ENCODE results near the gene RGS8.
A peak's percentile ranks its signal among the peaks of the same experiment; 100 is the strongest.

The RGS8 gene, protein sequence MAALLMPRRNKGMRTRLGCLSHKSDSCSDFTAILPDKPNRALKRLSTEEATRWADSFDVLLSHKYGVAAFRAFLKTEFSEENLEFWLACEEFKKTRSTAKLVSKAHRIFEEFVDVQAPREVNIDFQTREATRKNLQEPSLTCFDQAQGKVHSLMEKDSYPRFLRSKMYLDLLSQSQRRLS

DNA sequence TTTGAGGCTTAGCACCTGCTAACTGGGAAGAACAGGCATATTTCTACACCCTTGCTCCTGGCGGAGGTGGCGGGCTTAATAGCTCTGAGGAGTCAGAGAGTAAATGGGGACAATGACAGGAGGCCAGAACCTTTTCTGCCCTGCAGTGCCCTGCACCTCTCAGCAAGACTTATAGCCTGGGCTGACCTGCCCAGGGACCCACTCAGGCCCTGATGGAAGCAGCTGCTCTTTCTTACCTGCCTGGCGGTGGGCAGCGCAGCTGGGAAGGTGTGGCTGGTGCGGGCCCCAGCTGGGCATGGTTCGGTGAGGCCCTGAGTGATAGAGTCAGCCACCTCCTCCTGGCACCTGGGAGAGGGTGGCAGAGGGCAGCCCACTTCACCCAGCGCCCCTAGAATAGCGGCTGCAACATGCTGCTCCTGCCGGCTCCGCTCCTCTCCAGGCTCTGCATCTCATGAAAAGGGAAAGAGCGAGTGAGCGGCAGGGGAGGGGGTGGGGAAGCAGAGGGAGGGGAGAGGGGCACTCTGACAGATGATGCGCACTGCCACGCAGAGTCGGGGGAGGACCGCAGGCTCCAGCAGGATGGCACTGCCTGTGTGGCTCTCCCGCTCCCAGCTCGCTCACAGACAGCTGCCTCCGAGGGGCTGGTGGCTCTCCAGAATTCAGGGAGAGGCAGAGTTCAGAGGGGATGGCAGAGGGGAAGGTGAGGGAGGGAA is at the start of gene RGS8:
Gene RGS8, minus strand, starts transcription at position 472 of the 713 bp plus-strand sequence. CDS start 14,938 bp downstream, outside the sequence.
- DNase-seq = peak; percentile 63

DNA sequence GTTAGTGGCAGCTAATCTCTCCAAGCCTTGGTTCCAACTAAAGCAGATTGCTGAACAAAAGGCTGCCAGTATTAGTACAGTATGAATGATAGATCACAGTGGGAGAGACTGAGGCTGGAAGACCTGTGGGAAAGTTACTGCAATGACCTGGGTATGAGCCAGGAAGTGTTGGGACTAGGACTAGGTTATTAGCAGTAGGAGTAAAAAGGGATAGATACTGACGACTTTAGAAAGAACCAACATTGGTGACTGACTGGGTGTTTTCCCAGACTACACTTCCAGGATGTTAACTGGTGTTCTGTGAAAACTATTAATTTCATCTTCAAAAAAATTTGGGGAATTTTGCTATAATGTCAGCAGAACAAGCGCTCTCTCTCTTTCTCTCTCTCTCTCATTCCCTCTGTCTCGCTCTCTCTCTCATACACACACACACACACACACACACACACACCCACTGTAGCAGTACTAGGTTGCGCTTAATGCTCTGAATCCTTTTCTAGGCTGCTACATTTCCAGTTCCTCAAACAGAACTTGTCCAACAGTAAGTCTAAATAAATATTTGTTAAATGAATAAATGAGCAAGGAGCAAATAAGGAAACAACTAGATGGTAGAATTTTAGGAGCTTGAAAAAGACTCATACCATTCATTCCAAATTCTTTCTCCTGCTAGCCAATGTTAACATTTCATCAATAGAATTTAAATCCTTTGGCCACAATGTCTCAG is 47.6 kb upstream of the RGS8 start:
- no peak for DNase-seq

DNA sequence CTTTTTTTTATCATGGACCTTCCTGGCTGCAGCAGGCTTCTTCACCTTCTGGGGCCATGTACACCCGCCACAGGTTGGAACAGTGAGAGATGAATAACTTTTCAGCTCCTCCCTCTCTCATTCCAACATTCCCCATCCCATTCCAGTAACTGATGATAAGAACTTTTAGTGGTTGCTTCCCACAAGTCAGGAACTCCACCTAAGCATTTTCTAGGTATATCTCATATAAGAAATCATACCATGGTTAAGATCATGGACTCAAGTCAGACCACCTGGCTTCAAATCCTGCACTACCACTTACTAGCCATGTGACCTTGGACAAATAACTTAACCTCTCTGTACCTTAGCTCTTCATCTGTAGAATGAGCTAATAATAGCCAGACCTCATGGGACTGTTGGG is 42.5 kb upstream of the RGS8 start:
- no peak for DNase-seq

DNA sequence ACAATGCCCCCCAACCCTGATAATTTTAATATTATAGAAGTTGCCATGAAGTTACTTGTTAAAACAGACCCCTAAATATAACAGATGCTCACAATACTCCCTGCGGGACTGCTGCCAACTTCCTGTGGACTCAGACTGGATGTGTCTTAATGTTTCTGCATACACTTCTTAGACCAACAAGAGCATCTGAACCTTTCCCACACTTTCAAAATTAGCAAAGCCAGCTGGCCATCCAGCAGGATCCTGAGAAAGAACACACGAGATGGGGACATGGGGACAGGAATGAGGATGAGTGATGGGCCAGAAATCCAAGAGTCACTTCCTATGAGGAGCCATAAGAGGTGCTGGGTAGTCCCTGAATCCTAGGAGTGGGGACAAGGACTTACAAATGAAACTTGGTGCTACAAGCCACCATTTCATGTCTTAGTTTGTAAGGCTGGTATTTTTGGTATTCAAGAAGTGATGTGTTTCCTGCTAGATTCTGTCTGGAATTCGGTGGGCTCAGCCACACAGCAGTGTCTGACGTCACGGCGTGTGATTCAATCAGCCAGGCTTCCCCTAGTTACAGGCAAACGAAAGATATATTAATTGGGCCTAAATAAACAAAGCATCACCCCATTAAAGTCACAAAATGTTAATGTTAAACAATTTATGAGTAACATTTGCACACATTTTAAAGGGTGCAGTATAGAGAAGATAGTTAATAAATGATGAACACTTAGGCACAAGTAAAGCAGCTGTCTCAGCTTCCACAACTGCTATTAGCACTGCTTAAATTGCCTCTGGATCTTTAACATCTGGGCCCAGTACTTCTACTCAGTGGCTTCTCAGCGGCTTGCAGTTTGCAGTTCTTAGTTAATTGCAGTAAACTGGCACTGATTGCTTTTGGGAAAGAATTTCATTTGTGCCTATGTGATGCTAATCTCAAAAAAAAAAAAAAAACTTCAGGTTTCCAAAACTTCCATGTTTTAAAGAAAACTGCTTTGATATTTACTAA is 41.2 kb upstream of the RGS8 start:
- peak; percentile 38 for DNase-seq

DNA sequence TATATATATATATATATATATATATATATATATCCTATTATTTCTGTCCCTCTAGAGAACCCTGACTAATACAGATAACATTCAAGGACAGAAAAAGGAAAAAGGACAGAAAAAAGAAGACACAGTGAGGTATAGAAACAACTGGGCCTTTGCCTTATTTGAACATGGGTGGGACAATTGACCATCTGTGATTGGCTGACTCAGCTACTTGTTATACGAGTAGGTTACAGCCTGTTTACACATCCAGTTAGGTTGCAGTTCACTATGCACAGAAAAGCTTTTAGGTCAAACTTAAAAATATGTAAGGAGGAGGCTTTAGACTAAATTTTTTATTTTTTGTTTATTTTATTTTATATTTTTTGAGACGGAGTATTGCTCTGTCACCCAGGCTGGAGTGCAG is 39.8 kb upstream of the RGS8 start:
- DNase-seq = no peak

DNA sequence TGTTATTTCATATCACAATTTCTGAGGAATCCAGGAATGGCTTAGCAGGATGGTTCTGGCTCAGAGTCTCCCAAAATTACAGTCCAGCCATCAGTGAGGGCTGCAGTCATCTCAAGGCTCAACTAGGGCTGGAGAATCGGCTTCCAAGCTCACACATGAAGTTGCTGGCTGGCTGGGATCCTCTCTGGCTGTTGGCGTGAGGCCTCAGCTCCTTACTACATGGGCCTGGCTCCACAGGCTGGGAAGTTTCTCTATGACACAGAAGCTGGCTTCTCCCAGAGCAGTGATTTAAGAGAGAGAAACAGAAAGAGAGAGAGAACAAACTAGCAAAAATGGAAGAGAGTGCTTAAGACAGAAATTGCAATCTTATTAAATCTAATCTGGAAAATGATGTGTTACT is 38.8 kb upstream of the RGS8 start:
- DNase-seq = no peak

DNA sequence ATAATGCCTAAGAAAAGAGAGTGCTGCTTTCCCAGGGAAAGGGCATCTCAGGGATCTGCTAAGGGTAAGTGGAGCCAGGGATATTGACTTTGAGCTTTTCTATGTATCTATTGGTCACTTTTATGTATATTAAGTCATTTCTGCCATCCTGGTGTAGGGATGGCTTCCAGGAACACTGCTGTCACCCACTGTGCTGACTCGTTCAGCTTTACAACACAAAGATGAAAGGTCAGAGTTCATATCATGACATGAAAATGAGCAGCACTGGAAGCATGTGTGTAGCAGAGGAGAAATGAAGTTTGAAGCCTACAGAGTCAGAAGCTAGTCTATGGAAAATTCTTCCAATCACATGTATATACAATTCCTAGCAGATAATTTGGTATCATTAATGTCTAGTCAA is 37.1 kb upstream of the RGS8 start:
- DNase-seq = no peak

DNA sequence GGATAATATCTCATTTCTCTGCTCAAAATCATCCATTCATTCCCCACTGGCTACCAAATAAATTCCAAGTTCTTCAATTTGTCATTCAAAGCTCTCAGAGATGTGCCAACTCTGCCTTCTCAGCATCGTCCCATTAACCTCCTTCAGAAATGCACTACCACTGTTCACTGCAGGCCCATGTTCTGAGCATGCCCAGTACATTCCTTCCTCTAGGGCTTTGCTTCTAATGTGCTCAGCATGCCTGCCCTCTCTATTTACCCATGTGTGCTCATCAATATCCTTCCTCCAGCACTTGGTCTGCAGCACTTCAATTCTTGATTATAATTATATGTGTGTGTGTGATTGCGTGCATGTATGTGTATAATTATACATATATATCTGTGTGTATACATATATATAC is 36.1 kb upstream of the RGS8 start:
- no peak for DNase-seq

DNA sequence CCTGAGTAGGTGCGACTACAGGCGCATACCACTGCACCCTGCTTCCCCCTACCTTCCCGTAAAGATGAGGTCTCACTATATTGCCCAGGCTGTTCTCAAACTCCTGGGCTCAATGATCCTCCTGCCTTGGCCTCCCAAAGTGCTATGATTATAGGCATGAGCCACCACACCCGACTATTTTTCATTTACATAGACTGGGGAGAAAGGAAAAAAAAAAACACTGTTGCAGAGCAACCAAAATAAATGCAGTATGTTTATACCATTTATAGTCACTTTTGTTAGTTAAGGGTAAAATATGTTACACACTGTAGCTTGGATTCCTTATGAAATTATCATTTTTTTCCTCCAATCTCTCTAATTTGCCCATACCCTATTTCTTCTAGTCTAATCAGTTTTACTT is 35.2 kb upstream of the RGS8 start:
- DNase-seq = no peak

DNA sequence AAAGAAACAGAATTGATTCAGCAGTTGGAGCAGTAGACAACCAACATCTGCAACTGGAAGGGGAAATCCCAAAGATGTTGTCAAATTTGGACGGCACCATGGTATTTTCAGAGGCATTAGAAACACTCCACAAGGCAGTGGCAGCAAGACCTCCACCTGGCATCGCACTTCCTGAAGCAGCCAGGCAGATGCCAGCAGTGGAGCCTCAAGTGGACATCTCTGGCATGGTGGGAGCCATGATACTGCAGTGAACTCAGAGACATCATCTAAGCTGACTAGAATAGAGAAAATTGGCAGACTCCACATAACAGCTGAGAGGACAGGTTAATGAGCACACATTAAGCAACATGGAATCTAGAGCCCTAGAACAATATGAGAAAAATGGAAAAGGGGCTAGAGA is 33.9 kb upstream of the RGS8 start:
- DNase-seq = no peak

DNA sequence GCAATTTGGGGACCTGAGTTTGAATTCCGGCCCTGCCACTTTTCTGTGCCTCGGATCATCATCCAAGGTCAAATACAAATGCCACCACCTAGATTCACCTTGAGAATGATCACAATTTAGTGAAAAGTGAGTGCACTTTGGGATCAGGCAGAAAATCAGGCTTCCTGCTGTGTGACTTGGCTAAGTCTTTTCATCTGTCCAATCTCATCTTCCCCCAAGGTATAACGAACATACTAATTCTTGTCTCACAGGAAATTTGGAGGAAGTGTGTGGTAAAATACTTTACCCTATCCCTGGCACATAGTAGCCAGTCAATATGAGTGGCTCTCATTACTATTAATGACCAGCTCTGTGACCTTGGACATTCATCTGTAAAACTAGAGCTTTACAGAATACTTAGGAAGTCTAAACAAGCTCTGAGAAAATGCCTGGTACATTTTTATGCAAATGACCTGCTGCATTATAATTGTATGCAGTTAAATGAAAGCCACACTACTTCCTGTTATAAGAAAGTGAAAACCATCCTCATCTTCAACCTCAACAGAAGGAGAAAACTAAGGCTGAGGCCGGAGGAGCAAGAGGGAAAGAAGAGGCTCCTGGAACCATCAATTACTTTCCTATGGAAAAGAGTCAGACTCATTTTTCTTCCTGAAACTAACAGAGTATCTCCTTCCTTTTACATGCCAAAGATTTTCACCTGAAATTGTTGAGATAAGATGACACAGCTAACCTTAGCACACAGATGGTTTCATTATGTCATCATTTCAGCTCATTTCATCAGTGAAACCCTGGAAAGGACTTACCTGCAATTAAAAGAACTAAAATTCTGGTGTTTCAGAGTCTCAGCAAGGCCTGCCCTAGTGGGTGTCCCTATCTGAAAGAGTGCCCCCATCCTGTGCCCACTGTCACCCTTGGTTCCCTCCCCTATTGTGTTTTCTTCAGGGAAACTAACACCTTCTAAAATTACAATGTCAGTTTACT is 32.6 kb upstream of the RGS8 start:
- DNase-seq = no peak

DNA sequence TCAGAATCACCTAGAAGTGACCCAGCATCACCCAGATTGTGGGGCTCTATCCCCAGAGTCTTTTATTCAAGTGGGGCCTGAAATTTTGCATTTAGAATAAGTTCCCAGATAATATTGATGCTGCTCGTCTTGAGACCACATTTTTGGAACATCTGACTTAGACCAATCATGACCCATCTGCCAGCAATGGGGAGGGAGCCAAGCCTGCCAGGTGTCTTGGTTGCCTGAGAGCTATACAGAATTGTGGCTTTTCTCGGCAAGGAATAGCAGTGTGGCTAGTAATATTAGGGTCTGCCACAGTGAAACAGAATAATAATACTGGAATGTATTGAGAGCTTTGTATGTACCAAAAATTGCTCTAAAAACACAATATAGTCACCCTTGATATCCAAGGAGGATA is 31.1 kb upstream of the RGS8 start:
- no peak for DNase-seq

DNA sequence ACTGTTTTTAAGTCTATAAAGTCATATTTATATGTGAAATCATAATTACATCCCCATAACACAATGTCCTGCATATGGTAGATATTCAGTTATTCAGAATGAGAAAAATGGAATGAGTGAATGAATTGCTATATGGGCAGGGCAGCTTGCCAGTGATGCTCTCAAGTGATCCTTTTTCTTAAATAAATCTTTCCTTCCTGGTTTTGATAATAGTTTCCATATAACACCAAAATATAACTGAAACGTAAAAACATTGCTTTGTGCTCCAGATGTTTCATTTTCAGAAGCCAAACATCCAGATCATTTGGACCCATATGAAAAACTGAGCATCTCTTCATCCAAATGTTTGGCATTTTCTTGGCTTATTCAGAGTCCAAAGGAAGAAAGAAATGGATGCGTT is 30.2 kb upstream of the RGS8 start:
- no peak for DNase-seq

DNA sequence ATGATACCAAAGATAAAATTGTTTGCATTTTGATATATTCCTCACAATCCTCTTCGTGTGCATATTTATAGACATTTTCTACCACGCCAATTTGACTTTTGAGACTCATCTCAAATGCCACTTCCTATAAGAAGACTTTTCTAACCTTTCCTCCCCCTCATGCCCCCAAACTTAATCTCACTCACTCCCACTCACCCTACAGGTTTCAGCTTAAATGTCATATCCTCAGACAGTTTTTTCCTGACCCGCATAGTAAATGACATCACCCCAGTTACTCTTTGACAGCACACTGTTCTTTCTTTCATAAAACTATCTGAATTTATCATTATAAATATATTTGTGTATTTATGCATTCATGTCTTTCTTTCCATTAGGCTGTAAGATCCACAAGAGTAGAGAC is 29.6 kb upstream of the RGS8 start:
- no peak for DNase-seq

DNA sequence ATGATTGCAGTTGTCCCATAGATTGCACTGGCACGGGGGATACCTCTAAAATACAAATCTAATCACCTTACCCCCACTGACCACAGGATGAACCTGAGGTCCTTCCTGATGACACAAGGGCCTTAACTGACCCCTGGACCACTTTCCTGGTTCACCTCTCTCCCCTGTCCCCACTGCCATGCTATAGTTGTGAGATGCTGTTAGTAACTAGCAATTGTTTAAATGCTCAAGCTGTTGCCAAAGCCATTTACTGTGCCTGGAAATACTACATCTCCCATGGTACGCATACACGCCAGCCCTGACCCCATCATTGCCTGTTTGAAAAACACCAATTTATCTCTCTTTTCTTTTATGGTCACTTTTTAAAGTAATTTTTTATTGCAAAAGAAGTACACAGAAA is 29.1 kb upstream of the RGS8 start:
- no peak for DNase-seq

DNA sequence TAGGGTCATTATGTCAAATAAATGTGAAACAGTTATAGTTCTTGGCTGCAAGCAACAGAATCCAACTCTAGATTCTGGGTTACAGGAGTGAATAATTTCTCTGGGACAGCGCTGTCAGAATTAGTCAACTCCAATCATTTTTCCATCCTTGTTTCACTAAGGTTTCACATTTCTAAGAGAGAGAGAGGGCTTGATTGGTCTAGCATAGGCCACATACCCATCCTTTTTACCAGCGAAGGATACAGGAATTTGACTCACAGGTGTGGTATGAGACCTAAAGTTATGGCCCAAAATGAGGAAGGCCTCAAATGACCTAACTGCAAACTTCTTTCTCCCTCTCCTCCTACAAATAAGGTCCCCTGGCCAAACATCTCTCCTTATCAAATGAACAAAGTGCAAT is 25.5 kb upstream of the RGS8 start:
- no peak for DNase-seq

DNA sequence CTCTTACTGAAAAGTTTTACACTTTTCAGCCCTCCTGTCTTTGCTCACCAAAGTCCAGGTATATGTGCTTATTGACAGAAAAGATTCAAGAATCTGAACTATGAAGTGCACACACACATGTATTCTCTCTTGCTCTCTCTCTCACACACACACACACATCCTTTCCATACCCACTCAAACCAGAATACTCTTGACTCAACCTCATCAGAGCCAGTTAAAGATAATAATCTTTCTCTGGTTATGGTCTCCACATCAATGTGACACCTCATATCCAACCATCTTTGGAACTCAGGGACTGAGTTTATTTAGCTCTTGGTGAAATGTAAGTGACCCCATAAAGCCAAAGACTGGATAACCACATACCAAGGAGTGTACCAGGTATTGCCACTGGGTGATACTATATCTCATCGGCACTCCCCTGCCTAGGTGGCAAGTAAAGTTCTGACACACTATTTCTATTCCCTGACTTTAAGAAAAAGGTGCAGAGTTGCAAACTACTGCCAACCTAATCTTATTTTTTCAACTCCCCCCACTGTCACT is 24.9 kb upstream of the RGS8 start:
- no peak for DNase-seq

DNA sequence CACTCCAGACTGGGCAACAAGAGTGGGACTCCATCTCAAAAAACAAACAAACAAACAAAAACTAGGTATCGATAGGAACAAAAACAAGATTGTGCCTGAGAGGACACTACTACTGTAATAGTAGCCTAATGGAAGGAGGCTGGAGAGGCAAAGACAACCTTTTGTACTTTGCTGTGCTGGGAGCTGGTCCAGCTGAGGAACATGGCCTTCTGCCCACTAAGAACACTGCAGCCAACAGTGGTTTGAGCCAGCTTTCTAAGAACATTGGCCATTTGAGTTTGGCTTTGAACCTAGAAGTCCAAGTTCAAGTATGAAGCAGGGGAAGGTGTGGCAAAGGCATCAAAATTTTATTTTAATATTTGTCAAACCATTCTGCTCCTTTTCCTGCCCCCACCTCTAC is 22.7 kb upstream of the RGS8 start:
- DNase-seq = no peak

DNA sequence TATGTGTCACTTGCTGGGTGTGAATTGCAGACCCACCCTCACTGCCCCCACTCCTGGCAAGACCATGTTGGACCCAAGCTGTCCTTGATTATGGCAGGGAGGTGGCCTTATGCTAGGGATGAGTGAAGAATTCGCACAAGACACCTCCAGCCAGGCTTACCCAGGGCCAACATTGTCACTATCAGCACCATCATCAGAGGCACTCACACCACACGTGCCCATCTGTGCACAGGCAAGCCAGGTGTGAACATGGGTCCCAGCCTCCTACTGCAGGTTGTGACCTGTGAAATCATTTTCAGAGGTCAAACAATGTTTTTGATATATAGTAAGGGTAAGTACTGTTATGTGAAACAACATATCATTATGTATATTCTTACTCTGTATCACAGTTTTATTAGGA is 20.3 kb upstream of the RGS8 start:
- no peak for DNase-seq

DNA sequence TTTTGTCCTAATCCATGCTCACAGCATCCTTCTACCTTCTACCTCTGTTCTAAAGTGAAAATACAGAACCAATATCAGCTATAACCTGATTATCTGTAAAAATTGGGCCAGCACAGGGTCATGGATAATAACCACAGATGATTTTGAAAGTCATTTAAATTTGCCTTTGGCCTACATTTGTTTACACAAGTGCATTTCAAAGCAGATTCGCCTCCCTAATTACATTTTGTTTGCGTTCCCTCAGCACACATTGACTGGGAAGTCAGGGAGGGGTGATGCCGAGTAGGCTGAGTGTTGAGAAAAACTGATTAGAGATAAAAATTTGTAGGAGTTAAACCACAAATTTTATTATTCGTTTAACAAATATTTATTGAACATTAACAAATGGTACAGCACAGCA is 19.2 kb upstream of the RGS8 start:
- DNase-seq = no peak

DNA sequence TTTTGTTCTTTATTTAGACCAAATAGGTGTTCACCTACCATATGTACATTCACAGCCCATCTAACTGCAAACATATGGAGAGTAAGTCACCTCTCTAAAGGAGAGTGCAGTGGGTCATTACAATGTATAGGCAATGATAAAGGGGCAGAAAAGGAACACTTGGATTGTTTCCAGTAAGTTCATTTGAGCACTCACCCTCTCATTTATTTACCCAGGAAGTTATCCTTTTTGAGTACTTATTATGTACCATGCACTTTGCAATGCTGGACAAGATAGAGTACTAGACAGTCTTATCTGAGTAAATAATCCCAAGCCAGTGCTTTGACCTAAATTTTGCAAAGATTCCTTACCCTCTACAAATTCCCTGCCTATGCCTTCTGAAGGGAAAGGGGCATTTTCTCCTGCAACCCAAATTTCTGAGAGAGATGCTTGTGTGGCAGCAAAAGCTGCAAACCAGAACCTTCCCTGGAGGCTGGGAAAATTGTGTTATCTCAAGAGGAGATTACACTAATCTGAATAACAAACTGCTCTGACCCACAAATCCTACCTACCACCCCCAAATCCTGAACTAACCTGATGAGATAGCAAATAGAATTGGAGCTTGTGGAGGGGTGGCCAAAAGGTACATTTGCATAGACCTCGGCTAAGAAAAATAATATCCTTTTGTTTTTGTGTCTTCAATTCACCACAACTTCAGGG is 18.6 kb upstream of the RGS8 start:
- DNase-seq = no peak
